HG03045 (cell line): Measurements from ENCODE around the gene TMEM169.
"Not testable (repeated sequence)": the region's sequence is repeated elsewhere in the genome, so short reads cannot be mapped to it uniquely, and the experiment has no call there.

Source experiments
- ATAC-seq: cut with Tn5 transposase; IDR thresholded peaks from one replicate; pipeline ENCODE4 v1.9.1; 2021; ENCODE audit warnings: mild to moderate bottlenecking, moderate library complexity; ENCODE audit not compliant: unreplicated experiment

The TMEM169 gene

DNA sequence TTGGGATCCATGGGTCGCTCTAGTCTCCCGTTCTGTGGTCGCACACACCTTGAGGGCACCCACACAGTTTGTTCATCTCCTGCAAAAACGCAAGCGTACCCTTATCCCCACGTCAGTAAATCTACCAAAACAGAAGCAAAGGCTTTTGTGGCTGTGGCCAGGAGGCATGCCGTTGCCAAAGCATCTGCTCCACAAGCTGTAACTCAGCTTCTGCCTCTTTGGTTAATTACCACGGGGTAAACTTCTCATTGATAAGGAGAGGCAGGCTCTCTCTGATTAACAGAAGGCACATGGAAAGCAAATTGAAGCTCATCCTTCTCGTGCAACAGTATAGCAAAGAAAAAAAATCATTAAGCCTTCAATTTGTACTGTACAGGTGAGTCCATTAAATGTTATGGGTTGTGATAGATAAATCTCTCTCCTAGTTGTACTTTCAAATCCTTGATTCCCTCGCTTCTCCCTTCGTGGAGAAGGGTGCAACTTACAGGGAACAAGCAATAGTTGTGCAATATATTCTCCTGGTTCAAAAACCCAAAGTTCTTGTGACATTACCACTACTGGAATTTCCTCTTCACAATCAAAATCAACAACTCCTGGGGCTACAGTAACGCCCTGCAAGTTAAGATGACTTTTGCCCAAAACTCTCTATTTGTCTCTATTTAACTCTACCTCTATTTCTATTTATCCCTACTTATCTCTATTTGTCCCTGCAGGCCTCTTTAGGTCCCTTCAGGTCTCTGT lies 10.4 kb upstream of the TMEM169 start:
- no peak for ATAC-seq

DNA sequence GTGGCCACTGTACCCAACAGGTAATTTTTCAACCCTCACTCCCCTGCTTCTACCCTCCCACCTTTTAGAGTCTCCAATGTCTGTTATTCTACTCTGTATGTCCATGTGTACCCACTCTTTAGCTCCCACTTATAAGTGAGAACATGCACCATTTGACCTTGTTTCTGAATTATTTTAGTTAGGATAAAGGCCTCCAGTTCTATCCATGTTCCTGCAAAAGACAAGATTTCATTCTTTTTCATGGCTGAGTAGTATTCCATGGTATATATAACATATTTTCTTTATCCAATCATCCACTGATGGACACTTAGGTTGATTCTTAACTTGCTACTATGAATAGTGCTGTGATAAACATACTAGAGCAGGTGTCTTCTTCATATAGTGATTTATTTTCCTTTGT lies 9.2 kb upstream of the TMEM169 start:
- ATAC-seq = no peak

DNA sequence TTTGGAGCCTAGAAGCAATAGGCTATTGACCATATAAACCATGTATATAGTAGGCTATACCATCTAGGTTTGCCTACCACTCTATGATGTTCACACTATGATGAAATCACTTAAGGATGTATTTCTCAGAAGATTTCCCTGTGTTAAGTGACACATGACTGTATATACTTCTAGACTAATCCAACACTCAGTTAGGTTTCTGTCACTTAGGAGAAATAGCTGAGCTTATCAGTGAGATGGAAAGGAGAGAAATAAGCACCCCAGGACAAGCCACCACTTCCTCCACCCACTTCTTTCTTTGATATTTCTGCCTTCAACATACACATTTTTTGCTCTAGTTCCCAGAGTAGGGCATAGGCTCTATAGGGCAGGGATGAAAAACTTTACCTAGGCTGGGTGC lies 7.9 kb upstream of the TMEM169 start:
- no peak for ATAC-seq

DNA sequence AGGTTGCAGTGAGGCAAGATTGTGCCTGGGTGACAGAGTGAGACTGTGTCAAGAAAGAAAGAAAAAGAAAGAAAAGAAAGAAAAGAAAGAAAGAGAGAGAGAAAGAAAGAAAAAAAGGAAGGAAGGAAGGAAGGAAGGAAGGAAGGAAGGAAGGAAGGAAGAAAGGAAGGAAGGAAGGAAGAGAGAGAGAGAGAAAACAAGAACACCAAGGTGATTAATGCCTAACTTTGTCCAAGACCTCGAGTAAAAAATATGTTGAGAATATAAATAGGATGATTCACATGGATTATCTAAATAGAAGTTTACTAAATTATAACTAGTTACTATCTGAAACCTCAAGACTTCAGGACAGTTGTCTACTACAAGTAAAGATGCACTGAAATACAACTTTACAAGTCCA lies 7.3 kb upstream of the TMEM169 start:
- no peak for ATAC-seq

DNA sequence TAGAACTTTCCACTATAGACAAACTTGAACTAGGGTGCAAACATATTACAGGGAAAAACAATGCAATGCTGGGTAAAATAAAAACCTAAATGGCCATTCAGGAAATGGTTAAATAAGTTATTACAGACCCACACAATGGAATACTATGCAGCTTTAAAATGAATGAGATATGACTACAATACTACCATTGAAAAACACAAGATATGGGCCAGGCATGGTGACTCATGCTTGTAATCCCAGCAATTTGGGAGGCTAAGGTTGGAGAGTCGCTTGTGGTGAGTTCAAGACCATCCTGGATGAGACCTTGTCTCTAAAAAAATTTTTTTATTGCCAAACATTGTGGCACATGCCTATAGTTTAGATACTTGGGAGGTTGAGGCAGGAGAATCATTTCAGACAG lies 6.9 kb upstream of the TMEM169 start:
- no peak for ATAC-seq

DNA sequence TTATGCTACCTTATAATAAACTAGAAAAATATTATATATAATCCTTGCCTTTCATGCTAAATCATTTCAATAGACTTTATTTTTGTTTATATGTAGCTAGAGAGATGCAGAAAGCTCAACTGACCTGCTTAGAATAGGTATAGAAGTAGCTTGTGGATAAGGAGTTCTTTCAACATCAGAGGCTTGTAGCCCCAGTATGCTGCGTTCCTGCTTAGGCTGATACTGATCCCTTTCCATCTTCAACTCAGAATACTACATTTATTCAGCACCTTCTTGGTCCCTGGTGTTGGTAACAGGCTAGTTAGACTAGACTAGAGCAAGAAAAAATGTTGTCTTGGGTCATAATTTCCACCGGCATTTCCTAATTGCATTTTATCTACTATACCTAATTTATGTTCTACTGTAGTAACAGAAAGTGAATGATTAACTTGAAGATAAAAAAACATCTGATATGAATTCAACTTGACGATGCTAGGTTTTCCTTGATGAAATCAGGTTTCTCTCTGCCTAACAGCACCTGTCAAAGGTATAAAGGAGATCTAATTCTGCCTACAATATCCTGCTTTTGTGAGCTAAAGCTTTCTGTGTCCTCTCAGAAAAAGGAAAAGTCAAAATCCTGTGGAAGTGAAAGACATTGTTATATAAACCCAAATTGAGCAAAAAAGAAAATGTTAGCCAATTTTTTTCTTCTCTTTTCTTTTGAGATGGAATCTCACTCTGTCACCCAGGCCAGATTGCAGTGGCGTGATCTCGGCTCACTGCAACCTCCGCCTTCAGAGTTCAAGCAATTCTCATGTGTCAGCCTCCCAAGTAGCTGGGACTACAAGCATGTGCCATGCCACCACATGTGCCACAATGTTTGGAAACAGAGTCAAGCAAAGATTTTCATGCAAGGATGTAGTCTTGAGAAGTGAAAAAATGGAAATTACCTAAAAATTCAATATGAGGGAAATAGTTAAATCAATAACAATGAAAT lies 5.9 kb upstream of the TMEM169 start:
- no peak for ATAC-seq

DNA sequence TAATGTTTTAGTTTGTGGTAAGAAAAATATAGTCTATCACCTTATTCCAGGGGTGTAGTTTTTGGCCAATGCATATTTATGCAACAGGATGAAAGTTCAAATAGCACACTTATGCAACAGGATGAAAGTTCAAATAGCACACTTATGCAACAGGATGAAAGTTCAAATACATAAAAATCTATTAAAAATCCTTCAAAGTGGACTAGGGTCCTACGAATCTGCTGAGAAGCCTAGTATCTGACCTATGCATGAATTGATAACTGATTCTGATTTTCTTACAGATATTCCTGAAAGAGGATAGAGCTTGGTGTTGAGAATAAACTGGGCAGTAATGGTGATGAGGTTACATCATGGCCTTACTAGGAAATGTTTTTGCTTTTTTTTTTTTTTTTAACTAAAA lies 2.9 kb upstream of the TMEM169 start:
- no peak for ATAC-seq

DNA sequence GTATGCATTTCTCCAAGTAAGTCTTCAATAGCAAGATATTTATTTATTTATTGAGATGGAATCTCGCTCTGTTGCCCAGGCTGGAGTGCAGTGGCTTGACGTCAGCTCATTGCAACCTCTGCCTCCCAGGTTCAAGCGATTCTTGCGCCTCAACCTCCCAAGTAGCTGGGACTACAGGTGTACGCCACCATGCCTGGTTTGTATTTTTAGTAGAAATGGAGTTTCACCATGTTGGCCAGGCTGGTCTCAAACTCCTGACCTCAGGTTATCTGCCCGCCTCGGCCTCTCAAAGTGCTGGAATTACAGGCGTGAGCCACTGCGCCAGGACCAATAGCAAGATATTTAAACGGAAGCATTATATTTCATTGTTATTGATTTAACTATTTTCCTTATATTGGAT lies 1.7 kb upstream of the TMEM169 start:
- ATAC-seq = not testable (repeated sequence)

DNA sequence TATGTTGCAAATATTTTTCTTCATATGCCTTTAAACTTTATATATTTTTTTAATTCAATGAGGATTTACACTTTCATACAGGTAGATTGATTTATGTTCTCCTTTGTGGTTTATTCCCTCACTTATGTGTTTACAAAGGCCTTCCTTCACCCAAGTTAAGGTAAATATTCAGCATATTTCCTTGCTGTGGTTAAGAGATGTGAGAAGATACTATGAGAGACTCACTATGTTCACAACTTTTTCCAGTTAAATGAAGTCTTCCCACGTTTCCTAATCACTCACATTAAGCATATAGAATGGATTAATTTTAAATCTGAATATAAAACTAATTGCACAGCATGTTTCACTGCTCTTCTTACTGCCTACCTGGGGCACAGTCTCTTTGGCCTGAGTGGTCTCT lies 707 bp upstream of the TMEM169 start:
- ATAC-seq = no peak

DNA sequence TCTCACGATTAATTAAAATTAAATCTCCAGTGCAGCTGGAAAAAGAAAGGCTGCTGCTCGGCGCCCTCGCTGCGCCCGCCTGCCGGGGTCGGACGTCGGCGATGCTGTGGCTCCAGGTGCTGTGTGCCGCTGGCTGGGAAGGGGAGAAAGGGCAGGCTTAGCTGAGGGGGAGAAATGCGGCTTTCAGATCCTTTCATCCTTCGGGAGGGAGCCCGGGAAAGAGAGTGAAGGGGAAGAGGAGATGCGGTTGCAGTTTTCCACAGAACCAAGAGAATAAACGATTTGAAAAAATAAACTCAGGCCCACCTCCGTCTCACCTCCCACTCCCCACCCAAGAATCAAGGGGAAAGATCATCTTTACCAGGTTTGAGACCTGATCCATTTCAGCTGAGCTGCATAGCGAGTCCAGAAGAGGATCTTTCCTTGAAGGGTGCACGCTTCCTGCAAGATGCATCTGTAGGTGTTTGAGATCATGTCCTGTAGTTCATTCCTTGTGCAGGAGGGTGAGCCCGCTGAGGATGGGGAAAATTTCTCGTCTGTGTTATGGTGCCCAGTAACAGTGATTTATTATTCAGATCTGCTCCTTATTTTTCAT lies 495 bp downstream of the TMEM169 start:
- ATAC-seq = peak; percentile 40

DNA sequence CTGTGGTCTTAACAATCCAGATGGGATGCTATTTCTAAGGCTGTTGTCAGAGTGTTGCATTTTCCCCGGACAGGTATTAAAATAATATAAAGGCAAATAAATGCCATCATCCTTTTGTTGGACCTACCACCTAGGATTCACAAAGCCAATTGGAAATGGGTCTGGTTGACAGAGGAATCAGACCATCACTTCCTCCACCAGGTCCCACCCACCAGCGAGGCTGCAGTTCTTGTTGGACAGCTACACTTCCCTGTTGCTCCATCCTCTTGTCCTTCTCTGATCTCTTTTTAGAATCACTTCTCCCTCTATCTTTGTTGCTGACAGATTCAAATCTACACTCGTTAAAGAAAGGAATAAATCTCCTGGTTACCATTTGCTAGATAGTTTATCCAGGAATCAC lies 1.1 kb downstream of the TMEM169 start:
- no peak for ATAC-seq

DNA sequence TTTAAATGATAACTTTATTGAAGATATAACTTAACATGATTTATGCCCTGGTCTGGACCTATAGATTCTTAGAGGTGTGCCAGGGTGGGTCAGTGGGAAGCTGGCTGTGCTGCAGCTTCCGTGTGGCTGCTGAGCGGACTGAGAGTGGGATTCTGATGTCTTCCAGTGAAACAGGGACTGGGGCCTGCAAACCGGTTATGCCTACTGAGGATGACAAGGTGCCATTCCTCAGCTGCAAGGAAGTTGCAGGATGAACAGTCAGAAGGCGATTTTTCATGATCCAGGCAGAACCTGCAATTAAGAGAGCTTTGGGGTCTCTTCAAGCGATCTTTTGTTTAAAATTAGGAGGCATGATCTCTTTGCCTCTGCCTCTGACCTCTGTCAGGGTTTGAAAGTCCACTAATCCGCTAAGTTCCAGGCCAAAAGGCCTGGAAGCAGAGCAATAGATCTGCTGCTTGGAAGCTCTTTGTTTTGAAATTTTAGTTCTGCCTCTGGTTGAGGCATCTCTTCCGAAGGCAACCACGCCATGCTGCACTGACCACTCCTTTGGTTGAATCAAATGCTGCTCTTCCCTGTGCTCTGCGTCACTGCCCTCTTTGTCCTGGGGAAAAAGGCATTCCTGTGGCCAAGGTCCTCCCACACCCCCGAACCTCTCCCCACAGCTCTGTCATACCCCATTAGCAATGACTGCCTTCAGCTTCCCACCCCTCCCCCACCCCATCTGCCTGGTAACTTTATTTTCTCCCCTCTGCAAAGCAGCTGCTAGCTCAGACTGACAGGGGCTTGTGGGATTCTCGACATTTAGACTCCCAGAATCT lies 2.0 kb downstream of the TMEM169 start:
- no peak for ATAC-seq

DNA sequence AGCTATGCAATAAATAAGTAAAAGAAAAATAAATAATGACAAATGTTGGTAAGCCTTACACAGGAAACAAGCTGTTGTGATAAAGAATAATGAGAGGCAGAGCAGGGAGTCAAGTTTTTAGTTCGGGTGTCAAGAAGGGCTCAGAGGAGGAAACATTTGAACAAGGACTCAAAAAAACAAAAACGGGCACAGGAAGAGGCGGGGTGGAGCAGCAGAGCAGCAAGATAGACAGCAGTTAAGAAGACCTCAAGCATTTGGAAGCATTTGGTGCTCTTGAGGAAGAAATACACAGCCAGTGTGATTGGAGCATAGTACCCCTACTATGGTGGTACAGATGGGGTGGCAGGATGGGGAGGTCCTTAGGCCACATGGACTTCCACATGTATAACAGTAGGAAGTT lies 2.8 kb downstream of the TMEM169 start:
- ATAC-seq = no peak

DNA sequence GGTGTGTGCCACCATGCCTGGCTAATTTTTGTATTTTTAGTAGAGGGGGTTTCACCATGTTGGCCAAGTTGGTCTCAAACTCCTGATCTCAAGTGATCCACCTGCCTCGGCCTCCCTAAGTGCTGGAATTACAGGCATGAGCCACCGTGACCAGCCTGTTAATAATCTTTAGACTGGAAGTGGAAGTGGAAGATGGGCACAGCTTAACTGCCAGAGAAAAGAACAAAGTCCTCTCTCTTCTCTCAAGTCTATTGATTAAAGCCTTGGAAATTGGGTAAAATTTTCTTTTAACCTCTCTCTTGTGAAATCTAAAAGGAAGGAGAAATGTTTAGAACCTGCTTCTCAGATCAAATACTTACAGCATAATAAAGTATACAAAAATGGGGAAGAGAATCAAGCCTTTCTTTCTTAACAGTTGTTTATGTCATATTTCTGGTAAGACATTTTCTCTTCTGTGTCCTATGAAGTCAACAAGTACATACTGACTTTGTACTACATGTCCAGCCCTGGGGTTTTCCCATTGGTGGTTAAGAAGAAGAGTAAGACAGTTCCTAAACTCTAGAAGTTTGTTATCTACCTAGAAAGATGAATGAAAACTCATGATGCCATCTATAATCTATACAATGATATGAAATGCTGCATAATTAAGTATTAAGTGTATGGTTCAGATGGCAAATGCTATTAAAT lies 4.6 kb downstream of the TMEM169 start:
- ATAC-seq = no peak

DNA sequence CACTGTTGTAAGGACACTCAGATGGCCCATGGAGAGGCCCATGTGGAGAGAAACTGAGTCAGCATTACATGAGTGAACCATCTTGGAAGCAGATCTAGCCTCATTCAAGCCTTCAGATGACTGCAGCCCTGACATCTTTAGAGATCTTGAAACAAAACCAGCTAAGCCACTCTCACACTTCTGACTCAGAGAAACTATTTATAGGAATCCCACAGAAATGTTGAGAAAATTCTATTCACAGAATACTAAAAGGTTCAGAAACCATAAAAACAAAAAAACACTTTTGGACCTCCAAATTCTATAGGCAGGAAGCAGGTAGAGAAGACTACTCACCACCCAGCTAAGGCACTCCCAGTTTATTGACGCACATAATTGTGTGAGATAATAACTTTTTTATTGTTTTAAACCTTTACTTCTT lies 8.7 kb downstream of the TMEM169 start:
- peak; percentile 58 for ATAC-seq

DNA sequence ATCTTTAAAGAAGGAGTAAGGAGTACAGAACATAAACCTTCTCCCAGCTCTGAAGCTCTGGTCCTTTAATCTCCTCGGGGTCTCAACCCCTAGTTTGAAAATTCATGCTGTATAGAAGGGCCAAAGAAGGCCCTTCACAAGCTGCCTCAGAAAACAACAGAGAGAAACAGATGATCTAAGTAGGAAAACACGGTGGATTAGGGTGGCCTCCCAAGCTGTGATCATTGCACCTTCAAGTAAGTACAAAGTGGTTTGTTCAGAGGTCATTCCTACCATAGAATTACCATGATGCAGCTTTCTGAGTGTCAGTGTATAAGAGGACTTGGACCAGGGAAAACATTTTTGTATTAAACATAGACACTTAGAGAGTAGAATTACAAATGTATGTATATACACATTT lies 10.9 kb downstream of the TMEM169 start:
- ATAC-seq = no peak

DNA sequence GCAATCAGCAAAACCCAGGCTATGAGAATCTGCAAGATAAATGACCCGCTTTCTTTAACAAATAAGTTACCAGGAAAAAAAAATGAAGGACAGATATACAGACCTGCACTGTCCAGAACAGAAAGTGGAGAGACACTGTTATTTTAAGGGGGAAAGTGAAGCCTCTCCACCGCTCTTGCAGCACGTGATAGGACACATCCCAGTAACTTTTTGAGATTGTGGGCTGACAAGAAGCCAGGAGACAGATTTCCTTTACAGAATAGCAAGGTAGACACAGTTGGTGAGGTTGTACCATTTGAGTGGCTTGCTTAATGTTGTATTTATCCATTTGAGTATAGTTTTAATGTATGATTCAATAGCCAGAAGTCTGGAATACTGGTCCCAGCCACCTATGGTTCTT lies 13.0 kb downstream of the TMEM169 start:
- no peak for ATAC-seq

DNA sequence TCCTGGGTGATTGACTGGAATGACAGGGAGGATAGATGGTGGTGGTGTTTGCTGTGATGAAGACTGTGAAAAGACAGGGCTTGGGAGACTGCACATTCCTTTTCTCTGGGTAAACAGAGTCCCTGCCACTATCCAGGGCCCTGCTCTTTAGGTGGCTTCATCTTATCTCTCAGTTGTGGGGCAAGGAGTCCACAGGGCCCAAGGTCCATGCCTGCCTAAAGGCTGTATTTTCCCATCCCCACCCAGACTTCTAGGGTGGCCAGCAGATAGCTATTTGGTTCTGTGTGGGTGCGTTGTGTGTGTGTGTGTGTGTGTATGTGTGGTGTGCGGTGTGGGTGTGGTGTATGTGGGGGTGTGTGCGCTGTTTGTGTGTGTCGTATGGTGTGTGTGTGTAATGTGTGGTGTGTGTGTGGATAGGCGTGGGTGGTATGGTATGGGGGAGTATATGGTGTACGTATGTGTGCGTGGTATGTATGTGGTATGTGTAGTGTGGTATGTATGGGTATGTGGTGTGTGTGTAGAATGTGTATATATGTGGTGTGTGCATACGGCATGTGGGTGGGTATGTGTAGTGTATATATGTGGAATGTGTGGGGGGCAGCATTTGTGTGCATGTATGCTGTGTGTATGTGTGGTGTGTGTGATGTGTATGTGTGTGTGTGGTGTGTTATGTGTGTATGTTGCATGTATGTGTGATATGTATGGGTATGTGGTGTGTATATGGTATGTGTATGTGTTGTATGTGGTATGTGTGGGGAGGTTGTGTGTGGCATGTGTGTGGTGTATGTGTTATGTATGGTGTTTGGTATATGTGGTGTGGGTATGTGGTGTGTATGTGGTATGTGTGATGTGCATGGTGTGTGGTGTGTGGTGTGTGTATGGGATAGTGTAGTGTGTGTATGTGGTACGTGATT lies 17.0 kb downstream of the TMEM169 start:
- no peak for ATAC-seq

DNA sequence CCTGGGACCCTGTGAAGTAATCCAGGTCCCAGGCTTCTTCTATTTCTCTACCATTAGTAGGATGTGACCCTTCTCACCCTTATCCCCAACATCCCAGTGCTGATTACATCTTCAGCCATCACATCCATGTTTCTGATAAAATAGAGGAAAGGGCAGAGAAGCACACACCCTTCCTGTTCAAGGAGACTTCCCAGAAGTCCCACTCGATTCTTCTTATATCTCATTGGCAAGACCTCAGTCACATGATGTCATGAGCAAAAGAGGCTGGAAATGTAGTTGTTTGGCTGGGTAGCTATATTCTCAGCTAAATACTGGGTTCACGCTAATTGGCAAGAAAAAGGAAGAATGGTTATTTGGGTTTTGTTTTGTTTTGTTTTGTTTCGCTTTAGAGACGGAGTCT lies 19.4 kb downstream of the TMEM169 start:
- ATAC-seq = no peak
